SK-N-MC (cell line): ENCODE measurements around the gene SAPCD2.

Experiments used
- EZH2 ChIP-seq: fragments of 200-600 bp; sonication (generic); IDR thresholded peaks from one replicate; pipeline ENCODE4 v1.6.1; 2017; ENCODE audit warnings: antibody characterized with exemption
- FOXP2 ChIP-seq: optimal IDR thresholded peaks from 2 replicates; pipeline ENCODE3; 2011; ENCODE audit warnings: mild to moderate bottlenecking, moderate library complexity; ENCODE audit not compliant: insufficient read depth; ENCODE audit errors: extremely low read length, control extremely low read depth

DNA sequence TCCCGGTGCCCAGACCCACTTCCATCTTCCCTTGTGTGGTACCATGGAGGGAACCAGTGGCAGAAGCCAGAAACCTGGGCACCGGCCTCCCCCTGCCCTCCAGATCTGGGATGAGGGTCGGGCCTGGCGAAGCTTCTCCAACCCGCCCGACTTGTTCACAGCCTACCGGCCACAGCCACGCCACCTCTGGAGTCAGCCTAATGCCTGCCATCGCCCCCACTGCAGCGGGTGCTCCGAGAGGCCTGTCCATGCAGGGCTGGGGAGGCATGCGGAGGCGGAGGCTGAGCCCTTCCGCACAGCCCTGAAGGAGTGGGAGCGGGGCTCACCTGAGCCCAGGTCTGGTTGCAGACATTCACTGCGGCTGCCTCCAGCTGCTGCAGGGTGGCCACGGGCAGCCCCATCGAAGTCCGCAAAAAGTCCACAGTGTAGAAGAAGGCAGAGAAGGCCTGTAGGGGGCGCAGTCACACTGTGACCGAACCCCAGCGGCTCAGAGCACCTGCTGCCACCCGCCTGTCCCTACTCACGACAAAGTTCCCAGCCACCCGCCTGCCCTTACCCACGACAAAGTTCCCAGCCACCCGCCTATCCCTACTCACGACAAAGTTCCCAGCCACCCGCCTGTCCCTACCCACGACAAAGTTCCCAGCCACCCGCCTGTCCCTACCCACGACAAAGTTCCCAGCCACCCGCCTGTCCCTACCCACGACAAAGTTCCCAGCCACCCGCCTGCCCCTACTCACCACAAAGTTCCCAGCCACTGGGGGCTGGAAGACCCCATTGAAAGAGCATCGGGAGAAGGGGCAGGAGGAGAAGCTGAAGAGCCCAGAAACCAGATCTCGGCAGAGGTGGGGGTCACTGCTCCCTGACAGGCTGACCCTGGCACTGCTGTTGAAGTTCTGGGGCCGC is 20.6 kb downstream of the SAPCD2 start:
- TF ChIP-seq FOXP2 (no peak), EZH2 (no peak)
